Neural crest cell (in vitro differentiated cells): ENCODE measurements around the gene SVOP. TPM values are rescaled to one million over a fixed set of nuclear protein-coding genes. Genes with fewer than 3 reads are reported as not detected.
A peak's percentile ranks its signal among the peaks of the same experiment; 100 is the strongest.
"Not testable (repeated sequence)": the region's sequence is repeated elsewhere in the genome, so short reads cannot be mapped to it uniquely, and the experiment has no call there.

Experiments
- DNase-seq: peaks from one replicate; pipeline ENCODE4 v3.0.0; 2021; ENCODE audit warnings: low read depth, mixed read lengths, low spot score
- H3K27ac Mint-ChIP-seq: one replicate; pipeline ENCODE4 v1.8.0; 2021; ENCODE audit warnings: mild to moderate bottlenecking, mixed read lengths; ENCODE audit not compliant: unreplicated experiment
- H3K27me3 Mint-ChIP-seq: 2 replicates; pipeline ENCODE4 v1.8.0; 2021; ENCODE audit warnings: low read depth, mild to moderate bottlenecking, mixed read lengths
- H3K36me3 Mint-ChIP-seq: 2 replicates; pipeline ENCODE4 v1.8.0; 2021; ENCODE audit warnings: low read depth, mild to moderate bottlenecking, mixed read lengths
- H3K4me1 Mint-ChIP-seq: 2 replicates; pipeline ENCODE4 v1.8.0; 2021; ENCODE audit warnings: mixed read lengths
- H3K4me3 Mint-ChIP-seq: one replicate; pipeline ENCODE4 v1.8.0; 2021; ENCODE audit warnings: mild to moderate bottlenecking, mixed read lengths
- H3K9me3 Mint-ChIP-seq: 2 replicates; pipeline ENCODE4 v1.8.0; 2021; ENCODE audit warnings: mixed read lengths
- total RNA-seq: library from RNA; stranded (reverse); gene quantifications from 2 replicates; pipeline ENCODE4 v1.2.1, GENCODE V29; 2021
- TF ChIP-seq, protein P1 (sequence below): fragments of 200-600 bp; sonication (generic); conservative IDR thresholded peaks from 2 replicates; pipeline ENCODE4 v1.5.0; 2021; ENCODE audit warnings: antibody characterized with exemption, mild to moderate bottlenecking

The SVOP gene
- total RNA-seq, 1 donor from 2014 or later: 1.9 TPM

DNA sequence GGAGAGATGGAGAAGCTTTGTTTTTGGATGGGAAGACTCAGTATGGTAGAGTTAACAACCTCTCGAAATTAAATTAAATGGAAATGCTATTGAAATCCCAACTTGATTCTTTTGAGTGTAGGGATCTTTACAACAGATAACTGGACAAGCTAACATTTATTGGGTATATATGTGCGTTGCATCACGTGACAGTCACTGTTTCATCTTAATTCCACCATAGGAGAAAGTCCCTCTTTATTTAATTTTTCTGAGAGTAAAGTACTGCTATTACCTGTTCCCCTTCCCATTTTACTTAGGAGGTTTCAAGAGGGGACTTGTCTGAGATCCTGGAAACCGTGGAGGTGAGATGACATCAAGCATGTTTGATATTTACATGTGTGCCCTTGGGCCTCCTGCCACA lies 152.1 kb downstream of the SVOP start:
- no peak overlapping the region for H3K27ac Mint-ChIP-seq

DNA sequence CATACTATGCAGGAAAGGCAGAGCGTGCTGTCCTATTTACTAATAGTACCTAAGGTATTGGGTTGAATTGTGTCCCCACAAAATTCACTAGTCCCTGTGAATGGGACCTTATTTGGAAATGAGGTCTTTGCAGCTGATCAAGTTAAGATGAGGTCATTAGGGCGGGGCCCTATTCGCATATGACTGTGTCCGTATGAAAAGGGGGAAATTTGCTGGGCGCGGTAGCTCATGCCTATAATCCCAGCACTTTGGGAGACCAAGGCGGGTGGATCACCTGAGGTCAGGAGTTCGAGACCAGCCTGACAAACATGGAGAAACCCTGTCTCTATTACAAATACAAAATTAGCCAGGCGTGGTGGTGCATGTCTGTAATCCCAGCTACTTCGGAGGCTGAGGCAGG lies 154.8 kb downstream of the SVOP start:
- not testable (repeated sequence) for H3K27me3 Mint-ChIP-seq, H3K27ac Mint-ChIP-seq, H3K9me3 Mint-ChIP-seq, H3K4me3 Mint-ChIP-seq, DNase-seq, H3K4me1 Mint-ChIP-seq, H3K36me3 Mint-ChIP-seq

More for the DNA sequence above, 152.1 kb downstream of the SVOP start:
- H3K4me3 Mint-ChIP-seq: no peak overlapping the region
- no peaks in the 10 kb centered on the region for H3K4me1 Mint-ChIP-seq
- no peaks in the 10 kb centered on the region for H3K36me3 Mint-ChIP-seq
- TF ChIP-seq, protein P1, sequence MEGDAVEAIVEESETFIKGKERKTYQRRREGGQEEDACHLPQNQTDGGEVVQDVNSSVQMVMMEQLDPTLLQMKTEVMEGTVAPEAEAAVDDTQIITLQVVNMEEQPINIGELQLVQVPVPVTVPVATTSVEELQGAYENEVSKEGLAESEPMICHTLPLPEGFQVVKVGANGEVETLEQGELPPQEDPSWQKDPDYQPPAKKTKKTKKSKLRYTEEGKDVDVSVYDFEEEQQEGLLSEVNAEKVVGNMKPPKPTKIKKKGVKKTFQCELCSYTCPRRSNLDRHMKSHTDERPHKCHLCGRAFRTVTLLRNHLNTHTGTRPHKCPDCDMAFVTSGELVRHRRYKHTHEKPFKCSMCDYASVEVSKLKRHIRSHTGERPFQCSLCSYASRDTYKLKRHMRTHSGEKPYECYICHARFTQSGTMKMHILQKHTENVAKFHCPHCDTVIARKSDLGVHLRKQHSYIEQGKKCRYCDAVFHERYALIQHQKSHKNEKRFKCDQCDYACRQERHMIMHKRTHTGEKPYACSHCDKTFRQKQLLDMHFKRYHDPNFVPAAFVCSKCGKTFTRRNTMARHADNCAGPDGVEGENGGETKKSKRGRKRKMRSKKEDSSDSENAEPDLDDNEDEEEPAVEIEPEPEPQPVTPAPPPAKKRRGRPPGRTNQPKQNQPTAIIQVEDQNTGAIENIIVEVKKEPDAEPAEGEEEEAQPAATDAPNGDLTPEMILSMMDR: no peak
- H3K27me3 Mint-ChIP-seq: no peaks in the 10 kb centered on the region
- no peaks in the 10 kb centered on the region for H3K9me3 Mint-ChIP-seq
- no peak for DNase-seq

DNA sequence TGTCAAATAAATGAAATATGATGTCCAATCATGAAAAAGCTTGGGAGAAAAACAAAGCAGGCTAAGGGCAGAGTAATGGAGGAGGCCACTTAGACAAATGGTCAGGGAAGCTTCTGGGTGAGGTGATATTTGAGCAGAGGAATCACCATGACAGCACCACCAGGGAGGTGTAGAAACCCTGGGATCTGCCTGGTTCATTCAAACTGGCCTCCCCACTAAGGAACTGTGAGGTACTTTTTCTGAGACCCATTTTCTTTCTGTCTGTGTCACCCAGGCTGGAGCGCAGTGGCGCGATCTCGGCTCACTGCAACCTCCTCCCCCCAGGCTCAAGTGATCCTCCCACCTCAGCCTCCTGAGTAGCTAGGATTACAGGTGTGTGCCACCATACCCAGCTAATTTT lies 155.7 kb downstream of the SVOP start:
- no peak for DNase-seq
- no peaks in the 10 kb centered on the region for H3K9me3 Mint-ChIP-seq
- no peak overlapping the region for H3K4me3 Mint-ChIP-seq
- H3K36me3 Mint-ChIP-seq: no peaks in the 10 kb centered on the region
- no peaks in the 10 kb centered on the region for H3K27me3 Mint-ChIP-seq
- TF ChIP-seq, protein P1: no peak
- no peaks in the 10 kb centered on the region for H3K4me1 Mint-ChIP-seq
- no peak overlapping the region for H3K27ac Mint-ChIP-seq

DNA sequence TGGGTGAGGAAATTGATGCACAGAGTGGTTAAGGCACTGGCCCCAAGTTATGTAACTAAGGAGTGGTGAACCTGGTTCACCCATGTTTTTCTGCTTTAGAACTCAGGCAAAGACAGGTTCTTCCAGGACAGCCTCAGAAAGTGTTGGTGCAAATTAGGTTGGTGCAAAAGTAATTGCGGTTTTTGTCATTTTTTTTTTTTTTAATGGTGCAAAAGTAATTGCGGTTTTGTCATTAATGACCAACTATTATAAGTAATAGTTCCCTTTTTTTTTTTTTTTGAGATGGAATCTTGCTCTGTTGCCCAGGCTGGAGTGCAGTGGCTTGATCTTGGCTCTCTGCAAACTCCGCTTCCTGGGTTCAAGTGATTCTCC lies 158.3 kb downstream of the SVOP start:
- Mint-ChIP-seq H3K36me3 (no peaks in the 10 kb centered on the region), H3K4me1 (peaks cover 16% of the 10 kb centered on the region), H3K9me3 (no peaks in the 10 kb centered on the region), H3K4me3 (no peak overlapping the region), H3K27ac (no peak overlapping the region), H3K27me3 (peaks cover 14% of the 10 kb centered on the region)
- TF ChIP-seq, protein P1: no peak
- DNase-seq: no peak

DNA sequence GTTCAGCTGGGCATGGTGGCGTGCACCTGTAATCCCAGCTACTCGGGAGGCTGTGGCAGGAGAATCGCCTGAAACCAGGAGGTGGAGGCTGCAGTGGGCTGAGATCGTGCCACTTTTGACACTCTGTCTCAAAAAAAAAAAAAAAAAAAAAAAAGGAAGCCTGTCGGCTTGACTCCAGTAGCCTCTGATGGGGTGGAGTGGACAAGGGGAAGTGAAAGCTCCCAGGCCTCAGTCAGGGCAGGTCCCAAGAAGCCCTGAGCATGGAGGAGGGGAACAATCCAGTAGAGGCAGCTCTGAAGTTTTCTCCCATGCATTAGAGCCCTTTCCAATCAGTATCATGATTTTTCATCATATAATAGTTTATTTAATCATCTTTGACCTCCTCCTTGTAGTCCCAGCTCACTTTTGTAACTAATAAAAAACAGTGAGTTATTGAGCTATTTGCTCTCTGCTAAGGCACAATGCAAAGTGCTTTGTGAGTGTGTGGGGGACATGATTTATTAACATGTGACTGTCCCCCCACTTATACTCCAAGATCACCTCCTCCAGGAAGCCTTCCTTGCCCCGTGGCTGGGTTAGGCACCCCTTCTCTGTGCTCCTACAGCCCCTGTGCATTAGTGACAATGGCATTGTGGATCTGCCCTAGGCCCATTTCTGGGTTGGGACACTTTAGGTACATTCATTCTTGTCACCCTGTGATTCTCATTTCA lies 158.8 kb downstream of the SVOP start:
- TF ChIP-seq, protein P1: no peak
- no peak overlapping the region for H3K27ac Mint-ChIP-seq
- no peaks in the 10 kb centered on the region for H3K36me3 Mint-ChIP-seq
- no peaks in the 10 kb centered on the region for H3K9me3 Mint-ChIP-seq
- H3K4me1 Mint-ChIP-seq: peaks cover 16% of the 10 kb centered on the region
- peaks cover 14% of the 10 kb centered on the region for H3K27me3 Mint-ChIP-seq
- H3K4me3 Mint-ChIP-seq: no peak overlapping the region
- DNase-seq: no peak

DNA sequence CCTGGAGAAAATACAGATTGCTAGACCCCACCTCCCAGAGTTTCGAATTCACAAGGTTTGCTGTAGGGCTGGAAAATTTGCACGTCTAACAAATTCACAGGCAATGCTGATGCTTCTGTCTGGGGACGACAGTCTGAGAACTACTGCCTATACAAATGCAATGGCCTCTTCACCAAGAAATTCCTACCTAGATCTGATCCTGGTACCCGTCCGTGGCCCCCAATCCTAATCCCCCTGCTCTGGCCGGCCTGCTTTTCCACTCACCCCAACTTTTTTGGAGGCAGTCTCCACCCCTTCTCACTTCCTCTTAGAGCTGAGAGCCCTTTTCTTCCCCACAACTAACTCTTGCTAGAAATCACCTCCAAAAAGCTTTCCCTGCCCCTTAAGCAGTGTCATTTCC lies 160.4 kb downstream of the SVOP start:
- Mint-ChIP-seq H3K9me3 (no peaks in the 10 kb centered on the region), H3K4me1 (peaks cover 32% of the 10 kb centered on the region), H3K36me3 (peaks cover 2% of the 10 kb centered on the region), H3K4me3 (peak overlapping the region; percentile 69), H3K27ac (no peak overlapping the region), H3K27me3 (peaks cover 14% of the 10 kb centered on the region)
- no peak for DNase-seq
- TF ChIP-seq, protein P1: no peak
